HCT116 (cell line): ENCODE measurements around the gene ATF1. TPM values are rescaled to one million over a fixed set of nuclear protein-coding genes. Genes with fewer than 3 reads are reported as not detected.

Experiments used
- ATAC-seq: fragments of 200-7000 bp; cut with Tn5 transposase; 2 replicates; pipeline ENCODE4 v1.9.1; 2020; ENCODE audit warnings: mild to moderate bottlenecking, moderate library complexity
- BruUV-seq: library from RNA; stranded (reverse); fragments of 400-500 nt; replicated peaks from 2 replicates; lab custom pipeline; 2021; lab: Mats Ljungman, UMichigan
- CTCF ChIA-PET: fragments of 300-600 bp; sonication (Branson Sonifier 250); formaldehyde crosslinking; loops from one replicate; lab custom pipeline; 2021; ENCODE audit warnings: antibody characterized with exemption; lab: Charles Lee
- POLR2A ChIA-PET: fragments of 300-600, 350-600 bp; sonication (Branson Sonifier 250); formaldehyde crosslinking; loops from one replicate; lab custom pipeline; 2021; ENCODE audit warnings: antibody characterized with exemption; lab: Charles Lee
- RAD21 ChIA-PET, 2 experiments: fragments of 300-600 bp; sonication (Branson Sonifier 250); formaldehyde crosslinking; loops; one replicate each; lab custom pipeline; 2023; ENCODE audit warnings: low total read pairs in 2 of 2; ENCODE audit not compliant: uncharacterized antibody in 2 of 2, unreplicated experiment in 2 of 2, low non-redundant PET in 1 of 2; lab: Charles Lee
- DNase-seq: peaks from one replicate; pipeline ENCODE4 v3.0.0-alpha.2; 2010; ENCODE audit warnings: low read depth, low spot score
- H2AFZ ChIP-seq: fragments of 200-600 bp; shearing (Covaris generic), sonication (generic); 2 replicates; pipeline ENCODE4 v1.6.1; 2017; ENCODE audit warnings: low read depth, mixed run types, mixed read lengths, antibody characterized with exemption, low read length; ENCODE audit not compliant: poor library complexity, severe bottlenecking
- H3K27ac ChIP-seq: 2 replicates; pipeline ENCODE4 v1.5.1; 2012; ENCODE audit warnings: low read depth, low read length
- H3K27me3 ChIP-seq: fragments of 200-600 bp; sonication (generic); 2 replicates; pipeline ENCODE4 v1.6.1; 2016; ENCODE audit warnings: mixed run types, low read length, mixed read lengths; ENCODE audit not compliant: insufficient read depth
- H3K36me3 ChIP-seq, 2 experiments: fragments of 200-500 bp in 1 of 2; fragments of 200-600 bp in 1 of 2; sonication (Bioruptor generic) in 1 of 2; sonication (generic) in 1 of 2; 2 replicates each; pipeline versions ENCODE4 v1.5.1 to v1.6.1; 2014 to 2016; ENCODE audit warnings: low read length in 2 of 2, inconsistent platforms in 1 of 2, mixed read lengths in 1 of 2, mixed run types in 1 of 2; ENCODE audit not compliant: insufficient read depth in 2 of 2, control insufficient read depth in 1 of 2
- H3K4me1 ChIP-seq, 2 experiments: fragments of 200-600 bp in 1 of 2; sonication (generic) in 1 of 2; 2 replicates each; pipeline versions ENCODE4 v1.5.1 to v1.6.1; 2012 to 2017; ENCODE audit warnings: low read length in 2 of 2, inconsistent platforms in 1 of 2, mild to moderate bottlenecking in 1 of 2, mixed read lengths in 1 of 2, mixed run types in 1 of 2, moderate library complexity in 1 of 2; ENCODE audit not compliant: insufficient read depth in 2 of 2, control insufficient read depth in 1 of 2
- H3K4me2 ChIP-seq: fragments of 200-600 bp; sonication (generic); 2 replicates; pipeline ENCODE4 v1.6.1; 2017; ENCODE audit warnings: mixed run types, low read length, mixed read lengths
- H3K4me3 ChIP-seq, 2 experiments: fragments of 200-600 bp in 1 of 2; sonication (generic) in 1 of 2; replicated peaks in 1 of 2; 2 replicates each; pipeline ENCODE4 v1.5.1; 2011 to 2016; ENCODE audit warnings: low read length in 2 of 2, control low read depth in 1 of 2, low read depth in 1 of 2, mild to moderate bottlenecking in 1 of 2, mixed read lengths in 1 of 2, mixed run types in 1 of 2
- H3K79me2 ChIP-seq: fragments of 200-600 bp; sonication (generic); 2 replicates; pipeline ENCODE4 v1.6.1; 2017; ENCODE audit warnings: mild to moderate bottlenecking, mixed run types, low read length, moderate library complexity, mixed read lengths; ENCODE audit not compliant: insufficient read depth
- H3K9ac ChIP-seq: fragments of 200-600 bp; sonication (generic); 2 replicates; pipeline ENCODE4 v1.6.1; 2016; ENCODE audit warnings: low read length, mixed read lengths
- H3K9me2 ChIP-seq: fragments of 200-600 bp; sonication (generic), shearing (Covaris generic); 2 replicates; pipeline ENCODE4 v1.6.1; 2017; ENCODE audit warnings: mixed run types, mild to moderate bottlenecking, moderate library complexity; ENCODE audit not compliant: insufficient read depth
- H3K9me3 ChIP-seq, 2 experiments: fragments of 200-500 bp in 1 of 2; fragments of 200-600 bp in 1 of 2; sonication (Bioruptor generic) in 1 of 2; sonication (generic) in 1 of 2; 2 replicates each; pipeline ENCODE4 v1.6.1; 2014 to 2017; ENCODE audit warnings: low read length in 2 of 2, mixed read lengths in 2 of 2, inconsistent platforms in 1 of 2, low read depth in 1 of 2, mild to moderate bottlenecking in 1 of 2, mixed run types in 1 of 2, moderate library complexity in 1 of 2; ENCODE audit not compliant: control insufficient read depth in 1 of 2, insufficient read depth in 1 of 2
- H4K20me1 ChIP-seq: fragments of 200-600 bp; sonication (generic), shearing (Covaris generic); 2 replicates; pipeline ENCODE4 v1.6.1; 2017; ENCODE audit warnings: mixed run types, mild to moderate bottlenecking, moderate library complexity; ENCODE audit not compliant: insufficient read depth
- CBX3 ChIP-seq: IDR thresholded peaks from 2 replicates; pipeline ENCODE4 v1.6.1; 2012; ENCODE audit warnings: low read depth
- EGR1 ChIP-seq: IDR thresholded peaks from 2 replicates; pipeline ENCODE4 v1.6.1; 2012; ENCODE audit warnings: low read depth
- ELF1 ChIP-seq: IDR thresholded peaks from 2 replicates; pipeline ENCODE4 v1.6.1; 2012; ENCODE audit warnings: low read depth, borderline replicate concordance
- EZH2phosphoT487 ChIP-seq: fragments of 200-600 bp; IDR thresholded peaks from 2 replicates; pipeline ENCODE4 v1.6.1; 2018; ENCODE audit warnings: antibody characterized with exemption, borderline replicate concordance
- JUND ChIP-seq: IDR thresholded peaks from 2 replicates; pipeline ENCODE4 v1.6.1; 2012
- MAX ChIP-seq: IDR thresholded peaks from 2 replicates; pipeline ENCODE4 v1.6.1; 2012
- POLR2A ChIP-seq: IDR thresholded peaks from 2 replicates; pipeline ENCODE4 v1.7.0; 2011; ENCODE audit warnings: borderline replicate concordance; ENCODE audit not compliant: insufficient read depth, insufficient read length; ENCODE audit errors: extremely low read depth
- POLR2AphosphoS5 ChIP-seq: IDR thresholded peaks from 2 replicates; pipeline ENCODE4 v1.6.1; 2011; ENCODE audit warnings: mild to moderate bottlenecking, low read depth, low read length, moderate library complexity
- SP1 ChIP-seq: IDR thresholded peaks from 2 replicates; pipeline ENCODE4 v1.6.1; 2012; ENCODE audit warnings: low read depth
- TCF7L2 ChIP-seq: IDR thresholded peaks from 2 replicates; pipeline ENCODE4 v1.7.0; 2011; ENCODE audit warnings: borderline replicate concordance, inconsistent platforms; ENCODE audit not compliant: insufficient read depth, insufficient read length; ENCODE audit errors: extremely low read depth
- YY1 ChIP-seq: IDR thresholded peaks from 2 replicates; pipeline ENCODE4 v1.6.1; 2011; ENCODE audit warnings: low read length, low read depth, moderate library complexity, mild to moderate bottlenecking; ENCODE audit not compliant: insufficient replicate concordance; ENCODE audit errors: extremely low read depth
- ZFX ChIP-seq: fragments of 450-650 bp; IDR thresholded peaks from 2 replicates; pipeline ENCODE4 v1.6.1; 2017
- ZNF274 ChIP-seq: fragments of 200-500 bp; sonication (Bioruptor generic); IDR thresholded peaks from 2 replicates; pipeline ENCODE4 v1.6.1; 2014; ENCODE audit warnings: mild to moderate bottlenecking, low read depth, low read length, inconsistent platforms
- intact Hi-C: fragments of 100-400 bp; cut with micrococcal nuclease; formaldehyde crosslinking; loops from 2 replicates; pipeline ENCODE4 v1.10.0; 2022
- total RNA-seq: library from RNA; stranded (reverse); gene quantifications from one replicate; pipeline ENCODE4 v1.2.1, GENCODE V29; 2021; ENCODE audit not compliant: unreplicated experiment
- TF ChIP-seq, protein P1 (sequence below): IDR thresholded peaks from 2 replicates; pipeline ENCODE4 v1.6.1; 2012; ENCODE audit warnings: low read depth
- TF ChIP-seq, protein P2 (sequence below), 3 experiments: fragments of 200-600 bp in 1 of 3; sonication (generic) in 1 of 3; IDR thresholded peaks in 2 of 3; conservative IDR thresholded peaks in 1 of 3; 2 replicates each; pipeline ENCODE4 v1.5.1; 2012 to 2017; ENCODE audit warnings: low read depth in 2 of 3, low read length in 2 of 3, antibody characterized with exemption in 1 of 3, borderline replicate concordance in 1 of 3, control low read depth in 1 of 3, mild to moderate bottlenecking in 1 of 3, mixed read lengths in 1 of 3, mixed run types in 1 of 3, moderate library complexity in 1 of 3; ENCODE audit not compliant: insufficient read depth in 1 of 3
- TF ChIP-seq, protein P3 (sequence below): IDR thresholded peaks from 2 replicates; pipeline ENCODE4 v1.6.1; 2011; ENCODE audit warnings: mild to moderate bottlenecking, low read length, moderate library complexity; ENCODE audit not compliant: insufficient replicate concordance; ENCODE audit errors: extremely low read depth

Gene ATF1
- total RNA-seq, 1 experiment from 2014 or later, result 48.8 TPM

GRCh38 chr12:50820177-50820576 is 56.3 kb downstream of the ATF1 start:
- Histone ChIP-seq H3K9me2 (no peaks in the 10 kb centered on the region), H3K4me1 (peaks cover 0 to 3% of the 10 kb centered on the region in 2 experiments; a peak in 1 of 4 replicates), H3K9me3 (no peaks in the 10 kb centered on the region), H3K4me2 (no peak overlapping the region), H3K4me3 (no peak overlapping the region), H3K79me2 (no peaks in the 10 kb centered on the region), H2AFZ (no peak overlapping the region), H3K27ac (no peak overlapping the region), H3K9ac (no peak overlapping the region), H3K36me3 (peaks cover 4 to 10% of the 10 kb centered on the region in 2 experiments; a peak in 3 of 4 replicates), H4K20me1 (no peaks in the 10 kb centered on the region), H3K27me3 (no peaks in the 10 kb centered on the region)
- ChIA-PET CTCF (no interaction called here), POLR2A (no interaction called here), RAD21 (no interaction called here)
- TF ChIP-seq, protein P1, sequence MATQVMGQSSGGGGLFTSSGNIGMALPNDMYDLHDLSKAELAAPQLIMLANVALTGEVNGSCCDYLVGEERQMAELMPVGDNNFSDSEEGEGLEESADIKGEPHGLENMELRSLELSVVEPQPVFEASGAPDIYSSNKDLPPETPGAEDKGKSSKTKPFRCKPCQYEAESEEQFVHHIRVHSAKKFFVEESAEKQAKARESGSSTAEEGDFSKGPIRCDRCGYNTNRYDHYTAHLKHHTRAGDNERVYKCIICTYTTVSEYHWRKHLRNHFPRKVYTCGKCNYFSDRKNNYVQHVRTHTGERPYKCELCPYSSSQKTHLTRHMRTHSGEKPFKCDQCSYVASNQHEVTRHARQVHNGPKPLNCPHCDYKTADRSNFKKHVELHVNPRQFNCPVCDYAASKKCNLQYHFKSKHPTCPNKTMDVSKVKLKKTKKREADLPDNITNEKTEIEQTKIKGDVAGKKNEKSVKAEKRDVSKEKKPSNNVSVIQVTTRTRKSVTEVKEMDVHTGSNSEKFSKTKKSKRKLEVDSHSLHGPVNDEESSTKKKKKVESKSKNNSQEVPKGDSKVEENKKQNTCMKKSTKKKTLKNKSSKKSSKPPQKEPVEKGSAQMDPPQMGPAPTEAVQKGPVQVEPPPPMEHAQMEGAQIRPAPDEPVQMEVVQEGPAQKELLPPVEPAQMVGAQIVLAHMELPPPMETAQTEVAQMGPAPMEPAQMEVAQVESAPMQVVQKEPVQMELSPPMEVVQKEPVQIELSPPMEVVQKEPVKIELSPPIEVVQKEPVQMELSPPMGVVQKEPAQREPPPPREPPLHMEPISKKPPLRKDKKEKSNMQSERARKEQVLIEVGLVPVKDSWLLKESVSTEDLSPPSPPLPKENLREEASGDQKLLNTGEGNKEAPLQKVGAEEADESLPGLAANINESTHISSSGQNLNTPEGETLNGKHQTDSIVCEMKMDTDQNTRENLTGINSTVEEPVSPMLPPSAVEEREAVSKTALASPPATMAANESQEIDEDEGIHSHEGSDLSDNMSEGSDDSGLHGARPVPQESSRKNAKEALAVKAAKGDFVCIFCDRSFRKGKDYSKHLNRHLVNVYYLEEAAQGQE, result no peak
- TF ChIP-seq SP1, result no peak
- TF ChIP-seq POLR2A, result no peak
- no peak for TF ChIP-seq CBX3
- TF ChIP-seq TCF7L2, result no peak
- no peak for TF ChIP-seq ZNF274
- no peak for TF ChIP-seq ZFX
- TF ChIP-seq YY1, result no peak
- TF ChIP-seq ELF1, result no peak
- no peak for TF ChIP-seq JUND
- TF ChIP-seq MAX, result no peak
- TF ChIP-seq EGR1, result no peak
- TF ChIP-seq, protein P2, sequence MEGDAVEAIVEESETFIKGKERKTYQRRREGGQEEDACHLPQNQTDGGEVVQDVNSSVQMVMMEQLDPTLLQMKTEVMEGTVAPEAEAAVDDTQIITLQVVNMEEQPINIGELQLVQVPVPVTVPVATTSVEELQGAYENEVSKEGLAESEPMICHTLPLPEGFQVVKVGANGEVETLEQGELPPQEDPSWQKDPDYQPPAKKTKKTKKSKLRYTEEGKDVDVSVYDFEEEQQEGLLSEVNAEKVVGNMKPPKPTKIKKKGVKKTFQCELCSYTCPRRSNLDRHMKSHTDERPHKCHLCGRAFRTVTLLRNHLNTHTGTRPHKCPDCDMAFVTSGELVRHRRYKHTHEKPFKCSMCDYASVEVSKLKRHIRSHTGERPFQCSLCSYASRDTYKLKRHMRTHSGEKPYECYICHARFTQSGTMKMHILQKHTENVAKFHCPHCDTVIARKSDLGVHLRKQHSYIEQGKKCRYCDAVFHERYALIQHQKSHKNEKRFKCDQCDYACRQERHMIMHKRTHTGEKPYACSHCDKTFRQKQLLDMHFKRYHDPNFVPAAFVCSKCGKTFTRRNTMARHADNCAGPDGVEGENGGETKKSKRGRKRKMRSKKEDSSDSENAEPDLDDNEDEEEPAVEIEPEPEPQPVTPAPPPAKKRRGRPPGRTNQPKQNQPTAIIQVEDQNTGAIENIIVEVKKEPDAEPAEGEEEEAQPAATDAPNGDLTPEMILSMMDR (IDR thresholded peaks at IDR 0.05 in 2 of 3, conservative IDR thresholded peaks at IDR 0.05 in 1 of 3; ENCODE audit: borderline replicate concordance in 1 of 3, insufficient read depth in 1 of 3, low read depth in 2 of 3, low read length in 2 of 3), result no peak
- no peak for TF ChIP-seq EZH2phosphoT487
- TF ChIP-seq, protein P3, sequence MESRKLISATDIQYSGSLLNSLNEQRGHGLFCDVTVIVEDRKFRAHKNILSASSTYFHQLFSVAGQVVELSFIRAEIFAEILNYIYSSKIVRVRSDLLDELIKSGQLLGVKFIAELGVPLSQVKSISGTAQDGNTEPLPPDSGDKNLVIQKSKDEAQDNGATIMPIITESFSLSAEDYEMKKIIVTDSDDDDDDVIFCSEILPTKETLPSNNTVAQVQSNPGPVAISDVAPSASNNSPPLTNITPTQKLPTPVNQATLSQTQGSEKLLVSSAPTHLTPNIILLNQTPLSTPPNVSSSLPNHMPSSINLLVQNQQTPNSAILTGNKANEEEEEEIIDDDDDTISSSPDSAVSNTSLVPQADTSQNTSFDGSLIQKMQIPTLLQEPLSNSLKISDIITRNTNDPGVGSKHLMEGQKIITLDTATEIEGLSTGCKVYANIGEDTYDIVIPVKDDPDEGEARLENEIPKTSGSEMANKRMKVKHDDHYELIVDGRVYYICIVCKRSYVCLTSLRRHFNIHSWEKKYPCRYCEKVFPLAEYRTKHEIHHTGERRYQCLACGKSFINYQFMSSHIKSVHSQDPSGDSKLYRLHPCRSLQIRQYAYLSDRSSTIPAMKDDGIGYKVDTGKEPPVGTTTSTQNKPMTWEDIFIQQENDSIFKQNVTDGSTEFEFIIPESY, result no peak
- TF ChIP-seq POLR2AphosphoS5, result no peak
- no TSS peak for BruUV-seq
- intact Hi-C loops, result no loop called here
- no peak for DNase-seq
- ATAC-seq, result no peak
